SK-N-SH (cell line): ENCODE measurements around the gene MYO18A. TPM values are rescaled to one million over a fixed set of nuclear protein-coding genes. Genes with fewer than 3 reads are reported as not detected.
"Not testable (repeated sequence)": the region's sequence is repeated elsewhere in the genome, so short reads cannot be mapped to it uniquely, and the experiment has no call there.

Experiments used
- CTCF ChIA-PET: fragments of 300-600, 350-600 bp; formaldehyde crosslinking; extraction: SDS; loops from one replicate; lab custom pipeline; 2021; lab: Yijun Ruan, JAX
- POLR2A ChIA-PET: fragments of 350-600 bp; sonication (Branson Sonifier 250); formaldehyde crosslinking; extraction: SDS; loops from one replicate; lab custom pipeline; 2020; ENCODE audit warnings: antibody characterized with exemption, inconsistent platforms; lab: Yijun Ruan, JAX
- DNase-seq: peaks from one replicate; pipeline ENCODE4 v3.0.0; 2012
- H2AFZ ChIP-seq: fragments of 200-600 bp; sonication (generic); 2 replicates; pipeline ENCODE4 v1.8.1; 2016; ENCODE audit warnings: antibody characterized with exemption, mild to moderate bottlenecking, low read depth
- H3F3A ChIP-seq: fragments of 200-600 bp; sonication (generic); replicated peaks from 2 replicates; pipeline ENCODE3; 2016; ENCODE audit warnings: antibody characterized with exemption, mild to moderate bottlenecking; ENCODE audit not compliant: insufficient read depth
- H3K27ac ChIP-seq, 2 experiments: fragments of 200-500 bp in 1 of 2; fragments of 200-600 bp in 1 of 2; sonication (Bioruptor generic) in 1 of 2; sonication (generic), shearing (Covaris generic) in 1 of 2; 2 replicates each; pipeline versions ENCODE4 v1.5.1 to v1.6.1; 2014 to 2016; ENCODE audit warnings: low read depth in 2 of 2, inconsistent platforms in 1 of 2, low read length in 1 of 2, mild to moderate bottlenecking in 1 of 2, mixed read lengths in 1 of 2
- H3K27me3 ChIP-seq: fragments of 200-600 bp; sonication (generic), shearing (Covaris generic); 2 replicates; pipeline ENCODE4 v1.6.1; 2016; ENCODE audit warnings: mixed run types; ENCODE audit not compliant: insufficient read depth
- H3K36me3 ChIP-seq, 2 experiments: fragments of 200-500 bp in 1 of 2; fragments of 200-600 bp in 1 of 2; sonication (Bioruptor generic) in 1 of 2; sonication (generic) in 1 of 2; replicated peaks in 1 of 2; 2 replicates each; pipeline versions ENCODE3 to v1.5.1; 2014 to 2016; ENCODE audit warnings: low read length in 1 of 2, mild to moderate bottlenecking in 1 of 2; ENCODE audit not compliant: insufficient read depth in 2 of 2, control insufficient read depth in 1 of 2
- H3K4me1 ChIP-seq, 2 experiments: fragments of 200-500 bp in 1 of 2; fragments of 200-600 bp in 1 of 2; sonication (Bioruptor generic) in 1 of 2; sonication (generic), shearing (Covaris generic) in 1 of 2; 2 replicates each; pipeline versions ENCODE4 v1.5.1 to v1.6.1; 2014 to 2016; ENCODE audit warnings: low read depth in 1 of 2, low read length in 1 of 2, mixed run types in 1 of 2; ENCODE audit not compliant: insufficient read depth in 2 of 2, control insufficient read depth in 1 of 2
- H3K4me2 ChIP-seq: fragments of 200-600 bp; sonication (generic), shearing (Covaris generic); 2 replicates; pipeline ENCODE4 v1.6.1; 2017; ENCODE audit warnings: mixed run types
- H3K4me3 ChIP-seq, 2 experiments: fragments of 200-500 bp in 1 of 2; fragments of 200-600 bp in 1 of 2; sonication (Bioruptor generic) in 1 of 2; sonication (generic), shearing (Covaris generic) in 1 of 2; 2 replicates each; pipeline versions ENCODE4 v1.5.1 to v1.8.1; 2014 to 2016; ENCODE audit warnings: low read depth in 2 of 2, inconsistent platforms in 1 of 2, low read length in 1 of 2, mild to moderate bottlenecking in 1 of 2, mixed read lengths in 1 of 2, moderate library complexity in 1 of 2
- H3K79me2 ChIP-seq: fragments of 200-600 bp; sonication (generic); 2 replicates; pipeline ENCODE4 v1.8.1; 2017; ENCODE audit warnings: mild to moderate bottlenecking; ENCODE audit not compliant: insufficient read depth
- H3K9ac ChIP-seq: fragments of 200-600 bp; sonication (generic); 2 replicates; pipeline ENCODE4 v1.6.1; 2017; ENCODE audit warnings: mixed run types
- H3K9me2 ChIP-seq: fragments of 200-600 bp; sonication (generic); 2 replicates; pipeline ENCODE4 v1.6.1; 2017; ENCODE audit warnings: mixed run types
- H3K9me3 ChIP-seq: fragments of 200-600 bp; sonication (generic); 2 replicates; pipeline ENCODE4 v1.6.1; 2017; ENCODE audit warnings: mixed run types, mild to moderate bottlenecking, moderate library complexity
- H4K20me1 ChIP-seq: fragments of 200-600 bp; sonication (generic); 2 replicates; pipeline ENCODE4 v1.6.1; 2017; ENCODE audit warnings: mild to moderate bottlenecking, mixed run types; ENCODE audit not compliant: insufficient read depth
- CTCF ChIP-seq: fragments of 200-600 bp; sonication (generic); IDR thresholded peaks from 2 replicates; pipeline ENCODE4 v1.6.1; 2017; ENCODE audit warnings: antibody characterized with exemption, mild to moderate bottlenecking, moderate library complexity
- FOXJ3 ChIP-seq: sonication (generic); formaldehyde crosslinking; IDR thresholded peaks from 2 replicates; pipeline ENCODE4 v1.5.1; 2020; ENCODE audit warnings: mild to moderate bottlenecking, missing genetic modification reagents
- IRF3 ChIP-seq: fragments of 150-350 bp; IDR thresholded peaks from 2 replicates; pipeline ENCODE4 v1.6.1; 2016; ENCODE audit warnings: mild to moderate bottlenecking, low read depth, low read length
- MAX ChIP-seq: IDR thresholded peaks from 2 replicates; pipeline ENCODE4 v1.4.0; 2012; ENCODE audit warnings: low read depth
- RAD21 ChIP-seq: IDR thresholded peaks from 2 replicates; pipeline ENCODE4 v1.6.1; 2012; ENCODE audit warnings: mild to moderate bottlenecking, low read length
- REST ChIP-seq: IDR thresholded peaks from 2 replicates; pipeline ENCODE4 v1.6.1; 2012; ENCODE audit warnings: mild to moderate bottlenecking, low read depth, low read length, moderate library complexity
- WGBS: methylation state at CpG from one replicate; pipeline ENCODE4 v1.1.6; 2017; ENCODE audit warnings: low lambda C conversion rate; 5-methylcytosine and 5-hydroxymethylcytosine counted together
- polyA plus RNA-seq, 3 experiments: library from polyadenylated mRNA; depleted of rRNA; stranded (reverse); fragments of >200 nt; gene quantifications; 2 replicates each; pipeline ENCODE4 v1.2.3, GENCODE V29; 2012

MYO18A gene
- polyA plus RNA-seq, 1 of the 3 experiments (the other 2 are of a cell fraction), result 6.6 TPM

- TF ChIP-seq FOXJ3 (CRISPR knock-in tag) (no peak), CTCF (no peak)
Observed at GRCh38 chr17:29089601-29090044, 90.6 kb downstream of the MYO18A start (continued).

GRCh38 chr17:29088782-29089181, 91.4 kb downstream of the MYO18A start:
- POLR2A ChIA-PET, H3K79me2 ChIP-seq, H3K27ac ChIP-seq, H3F3A ChIP-seq, H3K4me3 ChIP-seq, H3K9me2 ChIP-seq, H3K27me3 ChIP-seq, DNase-seq, H3K9ac ChIP-seq, H4K20me1 ChIP-seq, H2AFZ ChIP-seq, H3K4me2 ChIP-seq, H3K9me3 ChIP-seq: not testable (repeated sequence)
- WGBS, result 92% methylated on average over 3 of the region's 3 CpGs
- CTCF ChIA-PET, result interaction anchor here (0.9 to 1.4 kb wide), 4 partner anchors 23 to 135 kb away, joined by 3 to 5 read pairs (median 3); no protein-coding TSS in a partner anchor
- peaks cover 0 to 37% of the 10 kb centered on the region in 2 experiments; a peak in 2 of 4 replicates for H3K4me1 ChIP-seq
- peaks cover 0 to 35% of the 10 kb centered on the region in 2 experiments for H3K36me3 ChIP-seq

- 95% methylated on average over 19 of the region's 19 CpGs for WGBS
- Histone ChIP-seq H4K20me1 (no peaks in the 10 kb centered on the region), H3K27ac (no peak overlapping the region), H3K4me1 (peaks cover 0 to 28% of the 10 kb centered on the region in 2 experiments; a peak in 2 of 4 replicates), H3F3A (no peaks in the 10 kb centered on the region), H3K4me2 (no peak overlapping the region), H3K9me3 (no peaks in the 10 kb centered on the region), H2AFZ (no peak overlapping the region), H3K4me3 (no peak overlapping the region), H3K79me2 (no peaks in the 10 kb centered on the region), H3K27me3 (no peaks in the 10 kb centered on the region), H3K36me3 (peaks cover 0 to 25% of the 10 kb centered on the region in 2 experiments), H3K9me2 (no peaks in the 10 kb centered on the region), H3K9ac (no peak overlapping the region)
- ChIA-PET CTCF (interaction anchor here (0.7 to 3.9 kb wide), 4 partner anchors 26 to 121 kb away, joined by 3 to 31 read pairs (median 10); no protein-coding TSS in a partner anchor), POLR2A (no interaction called here)
- DNase-seq, result no peak
- TF ChIP-seq REST (no peak), MAX (no peak), RAD21 (no peak), IRF3 (no peak)
Observed at GRCh38 chr17:29086628-29087332, 93.4 kb downstream of the MYO18A start.
